SJCRH30 (cell line): ENCODE measurements around the gene PRR18. TPM values are rescaled to one million over a fixed set of nuclear protein-coding genes. Genes with fewer than 3 reads are reported as not detected.
A peak's percentile ranks its signal among the peaks of the same experiment; 100 is the strongest.
"Not testable (repeated sequence)": the region's sequence is repeated elsewhere in the genome, so short reads cannot be mapped to it uniquely, and the experiment has no call there.

ENCODE experiments used
- DNase-seq, 2 experiments: peaks; one replicate each; pipeline ENCODE4 v3.0.0-alpha.2; 2015 to 2020
- H3K27ac ChIP-seq: fragments of 250-450 bp; sonication (Bioruptor Pico); 2 replicates; pipeline ENCODE4 v1.5.1; 2020; ENCODE audit warnings: mild to moderate bottlenecking, moderate library complexity
- H3K27me3 ChIP-seq: fragments of 250-450 bp; sonication (Bioruptor Pico); 2 replicates; pipeline ENCODE4 v1.5.1; 2020; ENCODE audit warnings: mild to moderate bottlenecking, moderate library complexity
- H3K36me3 ChIP-seq: fragments of 250-450 bp; sonication (Bioruptor Pico); 2 replicates; pipeline ENCODE4 v1.5.1; 2020; ENCODE audit warnings: mild to moderate bottlenecking, moderate library complexity
- H3K4me1 ChIP-seq: fragments of 250-450 bp; sonication (Bioruptor Pico); 2 replicates; pipeline ENCODE4 v1.5.1; 2020; ENCODE audit warnings: mild to moderate bottlenecking, moderate library complexity
- H3K4me3 ChIP-seq: fragments of 250-450 bp; sonication (Bioruptor Pico); 2 replicates; pipeline ENCODE4 v1.5.1; 2020; ENCODE audit warnings: mild to moderate bottlenecking, moderate library complexity
- H3K9me3 ChIP-seq: fragments of 250-450 bp; sonication (Bioruptor Pico); replicated peaks from 2 replicates; pipeline ENCODE4 v1.5.1; 2020; ENCODE audit warnings: mild to moderate bottlenecking, moderate library complexity
- total RNA-seq: library from RNA; depleted of rRNA; stranded (reverse); fragments of >200 nt; shearing (Covaris generic); gene quantifications from 2 replicates; pipeline ENCODE4 v1.2.3, GENCODE V29; 2014; rRNA removed

PRR18 gene
- total RNA-seq = 0.33 and 0.47 TPM in 2 replicates

DNA sequence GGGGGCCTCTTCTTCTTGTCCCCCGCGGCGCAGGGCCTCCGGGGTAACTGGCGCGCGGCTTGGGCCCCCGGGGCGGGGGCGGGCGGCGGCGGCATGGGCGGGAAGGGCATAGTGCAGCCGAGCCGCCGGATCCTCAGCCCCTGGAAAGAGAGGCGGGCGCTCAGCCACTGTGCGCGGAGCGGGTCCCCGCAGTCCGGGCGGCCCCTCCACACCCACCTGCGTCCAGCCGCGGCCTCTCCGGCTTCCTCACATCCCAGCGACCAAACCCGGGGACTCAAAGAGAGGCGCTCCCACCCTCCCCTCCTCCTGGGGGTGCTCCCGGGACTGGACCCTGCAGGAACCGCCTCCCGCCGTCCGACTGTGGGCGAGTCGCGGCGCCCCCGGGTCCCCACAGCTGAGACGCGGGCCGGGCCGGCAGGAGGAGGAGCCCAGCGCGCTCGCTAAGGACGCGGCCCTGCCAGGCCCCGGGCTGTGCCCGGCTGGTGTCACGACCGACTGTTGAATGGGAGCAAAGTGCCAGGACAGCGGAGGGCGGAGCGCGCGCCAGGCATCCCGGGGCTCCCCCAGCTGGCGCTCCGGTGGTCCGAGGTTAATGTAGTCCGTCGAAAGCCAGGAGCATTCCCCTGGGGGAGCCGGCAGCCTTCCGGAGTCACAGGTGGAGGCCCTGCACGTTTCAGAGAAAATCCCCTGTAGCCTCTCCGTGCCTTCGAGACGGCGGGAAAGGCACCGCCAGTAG is at the start of gene PRR18:
Gene PRR18 (minus strand): TSS at position 360 of the 736 bp plus-strand sequence. CDS start 250 bp downstream, at position 110.
- no peaks in the 10 kb centered on the region for H3K27me3 ChIP-seq

DNA sequence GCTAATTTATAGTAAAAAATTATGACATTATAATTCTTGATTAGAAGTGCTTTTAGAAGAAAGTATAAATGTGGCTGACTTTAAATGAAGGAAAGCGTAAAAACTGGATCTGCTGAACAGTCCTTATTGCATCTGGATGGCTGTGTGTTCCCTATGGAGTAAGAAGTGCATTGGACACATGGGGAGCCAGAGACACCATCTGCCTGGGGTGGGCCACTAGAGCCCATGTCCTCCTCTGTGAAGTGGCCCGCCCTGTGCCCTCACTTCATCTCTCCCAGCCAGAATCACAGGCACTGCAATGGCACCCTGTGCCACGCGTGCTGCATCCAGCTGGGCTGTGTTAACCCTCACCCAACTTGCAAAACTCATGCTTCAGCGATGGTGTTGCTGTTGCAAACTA is 47.4 kb upstream of the PRR18 start:
- Histone ChIP-seq H3K27ac (no peak overlapping the region), H3K4me1 (peaks cover 9% of the 10 kb centered on the region), H3K4me3 (no peak overlapping the region), H3K27me3 (no peaks in the 10 kb centered on the region), H3K9me3 (no peaks in the 10 kb centered on the region), H3K36me3 (no peaks in the 10 kb centered on the region)
- DNase-seq = no peak

More for the DNA sequence above, at the start of gene PRR18:
- DNase-seq = peak in 1 of 2 experiments; percentile 19
- peak within 1 kb of the TSS; percentile 51 for H3K4me3 ChIP-seq
- no peaks in the 10 kb centered on the region for H3K9me3 ChIP-seq
- peaks cover 3% of the 10 kb centered on the region; the same call in 1 of the 2 replicates for H3K4me1 ChIP-seq
- no peaks in the 10 kb centered on the region for H3K36me3 ChIP-seq
- no peak within 1 kb of the TSS for H3K27ac ChIP-seq

GRCh38 chr6:166354965-166355364 is 46.8 kb upstream of the PRR18 start:
- H3K4me3 ChIP-seq = no peak overlapping the region
- no peaks in the 10 kb centered on the region for H3K36me3 ChIP-seq
- H3K27ac ChIP-seq = no peak overlapping the region
- H3K9me3 ChIP-seq = no peaks in the 10 kb centered on the region
- H3K27me3 ChIP-seq = no peaks in the 10 kb centered on the region
- peaks cover 3% of the 10 kb centered on the region for H3K4me1 ChIP-seq
- DNase-seq = no peak

GRCh38 chr6:166354143-166354542 is 46.0 kb upstream of the PRR18 start:
- Histone ChIP-seq H3K36me3 (no peaks in the 10 kb centered on the region), H3K27me3 (no peaks in the 10 kb centered on the region), H3K4me3 (no peak overlapping the region), H3K27ac (no peak overlapping the region), H3K9me3 (no peaks in the 10 kb centered on the region), H3K4me1 (0 out of 2 replicates have a peak, but pooled peaks cover 2% of the 10 kb centered on the region)
- no peak for DNase-seq

DNA sequence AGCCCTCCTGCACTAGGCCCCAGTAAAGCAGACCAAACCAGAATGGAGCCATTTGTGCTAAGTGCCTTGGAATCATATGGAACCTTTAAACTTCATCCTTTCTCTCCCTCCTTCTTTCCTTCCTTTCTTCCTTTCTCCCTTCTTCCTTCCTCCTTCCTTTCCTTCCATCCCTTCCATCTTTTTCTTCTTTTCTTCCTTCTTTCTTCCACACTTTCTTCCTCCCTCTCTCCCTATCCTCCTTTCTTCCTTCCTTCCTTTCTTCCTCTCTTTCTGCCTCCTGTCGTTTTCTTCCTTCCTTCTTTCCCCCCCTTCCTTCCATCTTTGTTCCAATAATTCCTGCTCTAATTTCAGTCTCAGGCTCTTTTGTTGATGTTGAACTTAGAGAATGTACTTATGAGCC is 45.3 kb upstream of the PRR18 start:
- H3K27ac ChIP-seq = no peak overlapping the region
- H3K27me3 ChIP-seq = no peaks in the 10 kb centered on the region

GRCh38 chr6:166352923-166353322 is 44.7 kb upstream of the PRR18 start:
- no peak for DNase-seq
- no peaks in the 10 kb centered on the region for H3K27me3 ChIP-seq
- no peaks in the 10 kb centered on the region for H3K36me3 ChIP-seq
- no peak overlapping the region for H3K4me3 ChIP-seq
- 0 out of 2 replicates have a peak, but pooled peaks cover 2% of the 10 kb centered on the region for H3K4me1 ChIP-seq
- H3K9me3 ChIP-seq = no peaks in the 10 kb centered on the region
- no peak overlapping the region for H3K27ac ChIP-seq

More for the DNA sequence above, 45.3 kb upstream of the PRR18 start:
- Histone ChIP-seq H3K4me3 (no peak overlapping the region), H3K4me1 (0 out of 2 replicates have a peak, but pooled peaks cover 2% of the 10 kb centered on the region), H3K36me3 (no peaks in the 10 kb centered on the region), H3K9me3 (no peaks in the 10 kb centered on the region)
- DNase-seq = no peak

- Histone ChIP-seq H3K9me3 (no peaks in the 10 kb centered on the region), H3K27me3 (no peaks in the 10 kb centered on the region), H3K36me3 (no peaks in the 10 kb centered on the region), H3K27ac (no peak overlapping the region), H3K4me3 (peak overlapping the region; percentile 22), H3K4me1 (0 out of 2 replicates have a peak, but pooled peaks cover 2% of the 10 kb centered on the region)
- peak; percentile 38 to 56 for DNase-seq
These were observed 43.6 kb upstream of the PRR18 start for GRCh38 chr6:166351715-166352285.

DNA sequence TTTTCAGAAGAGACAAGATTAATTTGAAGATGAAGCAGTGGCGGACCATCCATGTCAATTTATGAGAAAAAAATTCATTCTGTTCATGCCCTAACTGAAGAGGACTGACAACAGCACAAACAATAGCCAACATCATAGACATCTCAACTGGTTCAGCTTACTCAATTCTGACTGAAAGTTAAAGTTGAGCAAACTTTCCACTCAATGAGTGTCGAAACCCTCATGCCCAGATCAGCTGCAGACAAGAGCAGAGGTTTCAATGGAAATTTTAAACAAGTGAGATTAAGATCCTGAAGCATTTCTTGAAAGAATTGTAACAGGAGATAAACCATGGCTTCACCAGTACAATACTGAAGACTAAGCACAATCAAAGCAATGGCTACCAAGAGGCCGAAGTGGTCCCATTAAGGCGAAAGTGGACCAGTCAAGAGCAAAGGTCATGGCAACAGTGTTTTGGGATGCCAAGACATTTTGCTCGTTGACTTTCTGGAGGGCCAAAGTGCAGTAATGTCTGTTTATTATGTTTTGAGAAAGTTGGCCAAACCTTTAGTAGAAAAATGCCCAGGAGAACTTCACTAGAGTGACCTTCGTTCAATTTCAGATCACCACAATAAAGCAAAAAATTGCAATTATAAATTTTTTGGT is 40.2 kb upstream of the PRR18 start:
- Histone ChIP-seq H3K27me3 (no peaks in the 10 kb centered on the region), H3K4me3 (no peak overlapping the region), H3K4me1 (peaks cover 17% of the 10 kb centered on the region), H3K9me3 (no peaks in the 10 kb centered on the region), H3K27ac (no peak overlapping the region), H3K36me3 (no peaks in the 10 kb centered on the region)
- no peak for DNase-seq

GRCh38 chr6:166346965-166347364 is 38.8 kb upstream of the PRR18 start:
- H3K27ac ChIP-seq = no peak overlapping the region
- no peaks in the 10 kb centered on the region for H3K36me3 ChIP-seq
- no peaks in the 10 kb centered on the region for H3K27me3 ChIP-seq
- peaks cover 20% of the 10 kb centered on the region for H3K4me1 ChIP-seq
- DNase-seq = no peak
- H3K9me3 ChIP-seq = no peaks in the 10 kb centered on the region
- no peak overlapping the region for H3K4me3 ChIP-seq

DNA sequence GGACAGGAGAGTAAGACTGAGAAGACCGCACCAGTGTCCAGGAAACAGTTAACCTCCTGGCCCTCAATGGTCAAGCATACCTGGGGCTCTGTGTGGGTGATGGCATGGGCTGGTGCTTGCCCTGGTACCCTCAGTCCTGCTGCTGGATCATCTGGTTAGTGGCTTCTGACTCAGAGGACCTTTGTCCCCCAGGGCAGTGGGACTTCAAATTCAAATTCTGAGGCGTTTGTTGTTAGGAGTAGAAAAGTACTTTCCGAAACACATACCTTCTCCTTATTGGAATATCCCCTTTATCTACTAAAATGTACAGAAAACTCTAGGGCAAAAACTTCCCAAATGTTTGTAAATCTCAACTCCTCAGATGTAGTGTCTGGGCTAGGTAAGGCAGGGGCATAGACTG is 38.3 kb upstream of the PRR18 start:
- Histone ChIP-seq H3K27me3 (no peaks in the 10 kb centered on the region), H3K9me3 (no peaks in the 10 kb centered on the region), H3K36me3 (no peaks in the 10 kb centered on the region), H3K4me1 (peaks cover 18% of the 10 kb centered on the region), H3K27ac (no peak overlapping the region), H3K4me3 (no peak overlapping the region)
- no peak for DNase-seq

GRCh38 chr6:166345672-166346071 is 37.5 kb upstream of the PRR18 start:
- H3K27ac ChIP-seq, DNase-seq, H3K27me3 ChIP-seq, H3K4me3 ChIP-seq, H3K36me3 ChIP-seq, H3K9me3 ChIP-seq: not testable (repeated sequence)
- H3K4me1 ChIP-seq = peaks cover 18% of the 10 kb centered on the region

DNA sequence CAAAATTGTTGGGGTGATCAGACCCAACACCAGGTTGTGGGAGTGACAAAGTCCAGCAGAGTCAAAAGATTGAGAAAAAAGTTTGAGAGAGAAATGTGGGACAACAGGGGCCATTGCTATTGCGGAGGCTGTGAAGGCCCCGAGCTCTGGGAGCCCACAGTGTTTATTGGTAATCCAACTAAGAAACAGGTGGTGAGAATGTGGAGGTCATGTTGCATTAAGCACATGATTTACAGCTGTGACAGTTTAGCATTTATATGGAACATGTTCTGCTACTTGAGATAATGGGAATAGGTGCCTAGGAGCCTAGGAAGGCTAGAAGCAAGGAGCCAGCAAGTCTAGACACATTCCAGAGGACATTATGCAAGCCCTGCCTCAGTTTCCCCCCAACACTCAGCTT is 36.7 kb upstream of the PRR18 start:
- DNase-seq = peak; percentile 52 to 74
- H3K4me3 ChIP-seq, H3K27me3 ChIP-seq, H3K9me3 ChIP-seq, H3K36me3 ChIP-seq: not testable (repeated sequence)
- Histone ChIP-seq H3K4me1 (peaks cover 18% of the 10 kb centered on the region), H3K27ac (peak overlapping the region; percentile 47)

DNA sequence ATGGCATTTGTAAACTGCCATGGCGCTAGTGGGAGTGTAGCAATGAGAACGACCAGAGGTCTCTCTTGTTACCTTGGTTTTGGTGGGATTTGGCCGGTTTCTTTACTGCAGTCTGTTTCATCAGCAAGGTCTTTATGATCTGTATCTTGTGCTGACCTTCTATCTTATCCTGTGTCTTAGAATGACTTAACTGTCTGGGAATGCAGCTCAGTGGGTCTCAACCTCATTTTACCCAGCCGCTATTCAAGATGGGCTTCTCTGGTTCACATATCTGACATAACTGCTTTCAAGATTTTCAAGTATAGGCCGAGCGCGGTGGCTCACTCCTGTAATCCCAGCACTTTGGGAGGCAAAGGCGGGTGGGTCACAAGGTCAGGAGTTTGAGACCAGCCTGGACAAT is 36.0 kb upstream of the PRR18 start:
- Histone ChIP-seq H3K27ac (no peak overlapping the region; the same call in 1 of the 2 replicates), H3K36me3 (no peaks in the 10 kb centered on the region; the same call in 1 of the 2 replicates), H3K27me3 (no peaks in the 10 kb centered on the region), H3K4me3 (no peak overlapping the region), H3K4me1 (peaks cover 18% of the 10 kb centered on the region), H3K9me3 (no peaks in the 10 kb centered on the region)
- no peak for DNase-seq

- peak overlapping the region; percentile 81 for H3K4me3 ChIP-seq
- peak overlapping the region; percentile 82; the same call in 1 of the 2 replicates for H3K27ac ChIP-seq
- no peaks in the 10 kb centered on the region for H3K9me3 ChIP-seq
- no peaks in the 10 kb centered on the region for H3K27me3 ChIP-seq
- peaks cover 1% of the 10 kb centered on the region for H3K36me3 ChIP-seq
- H3K4me1 ChIP-seq = peaks cover 18% of the 10 kb centered on the region
- DNase-seq = no peak
These were observed 34.9 kb upstream of the PRR18 start for GRCh38 chr6:166343150-166343487.
